OCI-LY7 (cell line): ENCODE data around the gene RGS2. TPM values are rescaled to one million over a fixed set of nuclear protein-coding genes. Genes with fewer than 3 reads are reported as not detected.

ENCODE experiments used
- BruUV-seq: library from RNA; stranded (reverse); fragments of 400-500 nt; replicated peaks from 2 replicates; lab custom pipeline; 2021; lab: Mats Ljungman, UMichigan
- CTCF ChIA-PET: fragments of 300-600 bp; sonication (Branson Sonifier 250); formaldehyde crosslinking; loops from one replicate; lab custom pipeline; 2022; ENCODE audit warnings: antibody characterized with exemption; ENCODE audit not compliant: unreplicated experiment; lab: Charles Lee
- POLR2A ChIA-PET: fragments of 300-600 bp; sonication (Branson Sonifier 250); formaldehyde crosslinking; loops from one replicate; lab custom pipeline; 2022; ENCODE audit warnings: antibody characterized with exemption; lab: Charles Lee
- DNase-seq: peaks from one replicate; pipeline ENCODE4 v3.0.0-alpha.2; 2015; ENCODE audit warnings: low spot score
- H2AFZ ChIP-seq: fragments of 200-600 bp; sonication (generic), shearing (Covaris generic); 2 replicates; pipeline ENCODE4 v1.6.1; 2014; ENCODE audit warnings: mild to moderate bottlenecking, antibody characterized with exemption, low read length, moderate library complexity
- H3K27ac ChIP-seq: fragments of 200-600 bp; sonication (generic); 2 replicates; pipeline ENCODE4 v1.5.1; 2014; ENCODE audit warnings: mixed run types, low read depth, mild to moderate bottlenecking, moderate library complexity, low read length, inconsistent platforms; ENCODE audit not compliant: poor library complexity, severe bottlenecking
- H3K36me3 ChIP-seq: fragments of 200-600 bp; sonication (generic); 2 replicates; pipeline ENCODE4 v1.6.1; 2014; ENCODE audit warnings: mild to moderate bottlenecking, antibody characterized with exemption, low read length, moderate library complexity, mixed read lengths; ENCODE audit not compliant: insufficient read depth
- H3K4me1 ChIP-seq: fragments of 200-600 bp; sonication (generic); 2 replicates; pipeline ENCODE4 v1.5.1; 2014; ENCODE audit warnings: mild to moderate bottlenecking, low read length; ENCODE audit not compliant: insufficient read depth, poor library complexity, severe bottlenecking
- H3K4me2 ChIP-seq: fragments of 200-600 bp; sonication (generic); 2 replicates; pipeline ENCODE4 v1.6.1; 2014; ENCODE audit warnings: mild to moderate bottlenecking, low read length
- H3K4me3 ChIP-seq: fragments of 200-600 bp; sonication (generic); 2 replicates; pipeline ENCODE4 v1.5.1; 2014; ENCODE audit warnings: mild to moderate bottlenecking, low read depth, low read length; ENCODE audit not compliant: poor library complexity, severe bottlenecking
- H3K79me2 ChIP-seq: fragments of 200-600 bp; sonication (generic); 2 replicates; pipeline ENCODE4 v1.6.1; 2016; ENCODE audit warnings: low read depth, mild to moderate bottlenecking, low read length, moderate library complexity, mixed read lengths; ENCODE audit not compliant: insufficient read depth
- H3K9me2 ChIP-seq: fragments of 200-600 bp; sonication (generic); 2 replicates; pipeline ENCODE4 v1.6.1; 2016; ENCODE audit warnings: mild to moderate bottlenecking, low read length, mixed read lengths; ENCODE audit not compliant: insufficient read depth
- H3K9me3 ChIP-seq: fragments of 200-600 bp; sonication (generic); 2 replicates; pipeline ENCODE4 v1.6.1; 2014; ENCODE audit warnings: mild to moderate bottlenecking, mixed run types, low read length, mixed read lengths
- H4K20me1 ChIP-seq: fragments of 200-600 bp; sonication (generic); 2 replicates; pipeline ENCODE4 v1.6.1; 2014; ENCODE audit warnings: mild to moderate bottlenecking, antibody characterized with exemption, low read length, moderate library complexity, mixed read lengths; ENCODE audit not compliant: insufficient read depth
- CTCF ChIP-seq: fragments of 200-600 bp; sonication (generic); conservative IDR thresholded peaks from 2 replicates; pipeline ENCODE4 v1.5.1; 2014; ENCODE audit warnings: mild to moderate bottlenecking, antibody characterized with exemption, low read length, moderate library complexity, mixed read lengths
- EZH2phosphoT487 ChIP-seq: fragments of 200-600 bp; sonication (generic); IDR thresholded peaks from 2 replicates; pipeline ENCODE4 v1.6.1; 2018; ENCODE audit warnings: low read depth, borderline replicate concordance, mild to moderate bottlenecking, mixed run types, antibody characterized with exemption, low read length, moderate library complexity, mixed read lengths
- intact Hi-C: fragments of 100-400 bp; cut with micrococcal nuclease; formaldehyde crosslinking; loops from one replicate; pipeline ENCODE4 v1.10.0; 2022; ENCODE audit not compliant: unreplicated experiment
- total RNA-seq, 2 experiments: library from RNA; depleted of rRNA in 1 of 2; stranded (reverse); fragments of >200 nt in 1 of 2; shearing (Covaris generic) in 1 of 2; gene quantifications; 2 replicates each; pipeline ENCODE4 v1.2.3, GENCODE V29; 2014 to 2022

Gene RGS2
- total RNA-seq, 2 experiments from 2014 or later: 12.5 to 27.6 TPM

- Histone ChIP-seq H3K4me3 (no peak overlapping the region), H3K36me3 (no peaks in the 10 kb centered on the region), H3K9me2 (no peaks in the 10 kb centered on the region), H3K27ac (no peak overlapping the region), H3K4me1 (no peaks in the 10 kb centered on the region), H4K20me1 (no peaks in the 10 kb centered on the region), H3K9me3 (no peaks in the 10 kb centered on the region), H3K4me2 (no peak overlapping the region), H3K79me2 (no peaks in the 10 kb centered on the region), H2AFZ (no peak overlapping the region)
- POLR2A ChIA-PET: interaction anchor here (0.9 kb wide), 1 partner anchor 13 kb away, joined by 3 read pairs; no protein-coding TSS in a partner anchor
- TF ChIP-seq CTCF (no peak), EZH2phosphoT487 (no peak)
- intact Hi-C loops: no loop called here
- no TSS peak for BruUV-seq
- CTCF ChIA-PET: no interaction called here
- DNase-seq: no peak
Observed at GRCh38 chr1:192821296-192821695, 12.5 kb downstream of the RGS2 start.

- Histone ChIP-seq H3K9me2 (no peaks in the 10 kb centered on the region), H4K20me1 (no peaks in the 10 kb centered on the region), H3K4me2 (no peak overlapping the region), H3K9me3 (no peaks in the 10 kb centered on the region), H3K4me3 (no peak overlapping the region), H3K27ac (no peak overlapping the region), H2AFZ (no peak overlapping the region), H3K4me1 (no peaks in the 10 kb centered on the region), H3K36me3 (no peaks in the 10 kb centered on the region), H3K79me2 (no peaks in the 10 kb centered on the region)
- no TSS peak for BruUV-seq
- ChIA-PET POLR2A (no interaction called here), CTCF (no interaction called here)
- intact Hi-C loops: no loop called here
- no peak for DNase-seq
- TF ChIP-seq EZH2phosphoT487: no peak
- TF ChIP-seq CTCF: no peak
Observed at GRCh38 chr1:192824511-192824910, 15.7 kb downstream of the RGS2 start.

GRCh38 chr1:192826791-192827546 lies 18.1 kb downstream of the RGS2 start:
- CTCF ChIA-PET: no interaction called here

More at GRCh38 chr1:192826791-192827546, 18.1 kb downstream of the RGS2 start:
- TF ChIP-seq EZH2phosphoT487 (no peak), CTCF (no peak)
- no peaks in the 10 kb centered on the region for H3K79me2 ChIP-seq
- no peaks in the 10 kb centered on the region for H3K9me2 ChIP-seq
- no peak overlapping the region for H3K27ac ChIP-seq
- no peaks in the 10 kb centered on the region for H3K36me3 ChIP-seq
- no peak overlapping the region for H3K4me2 ChIP-seq
- no peaks in the 10 kb centered on the region for H4K20me1 ChIP-seq
- no peak for DNase-seq
- POLR2A ChIA-PET: interaction anchor here (0.6 to 0.7 kb wide), 2 partner anchors 19 to 78 kb away, joined by 3 read pairs; no protein-coding TSS in a partner anchor
- no TSS peak for BruUV-seq
- H2AFZ ChIP-seq: no peak overlapping the region
- intact Hi-C loops: no loop called here
- H3K4me3 ChIP-seq: no peak overlapping the region
- no peaks in the 10 kb centered on the region for H3K4me1 ChIP-seq
- no peaks in the 10 kb centered on the region for H3K9me3 ChIP-seq
